Thyroid gland (tissue), 4 donors: ENCODE measurements around the gene GADD45A.

Experiments used
- CTCF ChIP-seq, 6 experiments: fragments of 200-600 bp in 3 of 6; fragments of 450-650 bp in 3 of 6; sonication (generic) in 3 of 6; IDR thresholded peaks; one replicate each; pipeline ENCODE4 v1.5.1; 2016 to 2019; ENCODE audit warnings: antibody characterized with exemption in 6 of 6, mild to moderate bottlenecking in 2 of 6, inconsistent platforms in 1 of 6, moderate library complexity in 1 of 6
- POLR2A ChIP-seq, 2 donors: fragments of 450-650 bp; IDR thresholded peaks; one replicate each; pipeline ENCODE4 v1.6.1; 2017; ENCODE audit warnings: antibody characterized with exemption in 2 of 2, mild to moderate bottlenecking in 2 of 2, moderate library complexity in 1 of 2

GRCh38 chr1:67648582-67649326 lies 36.2 kb upstream of the GADD45A start:
- TF ChIP-seq CTCF (IDR thresholded peaks at IDR 0.05) (no peak), POLR2A (IDR thresholded peaks at IDR 0.05) (no peak)
